IMR-90 (cell line): ENCODE data around the gene PNRC2. TPM values are rescaled to one million over a fixed set of nuclear protein-coding genes. Genes with fewer than 3 reads are reported as not detected.

Source experiments
- ATAC-seq: fragments of 200-7000 bp; cut with Tn5 transposase; 2 replicates; pipeline ENCODE4 v1.9.1; 2020; ENCODE audit warnings: low read depth, mild to moderate bottlenecking, moderate library complexity
- BruUV-seq: library from RNA; stranded (reverse); fragments of 400-500 nt; replicated peaks from 2 replicates; lab custom pipeline; 2021; lab: Mats Ljungman, UMichigan
- CTCF ChIA-PET: fragments of 300-600 bp; formaldehyde crosslinking; extraction: SDS; loops from one replicate; lab custom pipeline; 2021; ENCODE audit warnings: antibody characterized with exemption; lab: Yijun Ruan, JAX
- POLR2A ChIA-PET: fragments of 300-600 bp; sonication (Branson Sonifier 250); formaldehyde crosslinking; loops from one replicate; lab custom pipeline; 2022; ENCODE audit warnings: antibody characterized with exemption; ENCODE audit not compliant: unreplicated experiment; lab: Charles Lee
- DNase-seq: peaks from one replicate; pipeline ENCODE4 v3.0.0; 2013
- H2AFZ ChIP-seq: replicated peaks from 2 replicates; pipeline ENCODE3; 2013; ENCODE audit warnings: low read length, mild to moderate bottlenecking; ENCODE audit not compliant: poor library complexity
- H2AK5ac ChIP-seq: 2 replicates; pipeline ENCODE4 v1.6.1; 2013; ENCODE audit warnings: low read depth, low read length, inconsistent platforms
- H2AK9ac ChIP-seq: replicated peaks from 2 replicates; pipeline ENCODE3; 2013; ENCODE audit warnings: mild to moderate bottlenecking, low read depth, low read length, moderate library complexity; ENCODE audit not compliant: poor library complexity
- H2BK120ac ChIP-seq: 2 replicates; pipeline ENCODE4 v1.6.1; 2013; ENCODE audit warnings: low read depth, low read length, inconsistent platforms
- H2BK15ac ChIP-seq: 3 replicates; pipeline ENCODE4 v1.6.1; 2013; ENCODE audit warnings: low read depth, low read length, inconsistent platforms
- H2BK20ac ChIP-seq: 2 replicates; pipeline ENCODE4 v1.6.1; 2013; ENCODE audit warnings: low read depth, mild to moderate bottlenecking, inconsistent platforms, low read length, moderate library complexity
- H2BK5ac ChIP-seq: 2 replicates; pipeline ENCODE4 v1.6.1; 2013; ENCODE audit warnings: mild to moderate bottlenecking, low read depth, low read length, inconsistent platforms; ENCODE audit not compliant: poor library complexity, severe bottlenecking
- H3K14ac ChIP-seq: replicated peaks from 2 replicates; pipeline ENCODE4 v1.6.1; 2013; ENCODE audit warnings: low read depth, low read length, inconsistent platforms
- H3K18ac ChIP-seq: 2 replicates; pipeline ENCODE4 v1.6.1; 2013; ENCODE audit warnings: low read depth, low read length, control low read depth
- H3K23ac ChIP-seq: 2 replicates; pipeline ENCODE4 v1.6.1; 2013; ENCODE audit warnings: low read depth, low read length, inconsistent platforms
- H3K27ac ChIP-seq: 2 replicates; pipeline ENCODE4 v1.5.1; 2013; ENCODE audit warnings: mild to moderate bottlenecking, control low read depth, low read length; ENCODE audit not compliant: insufficient read depth
- H3K27me3 ChIP-seq: 2 replicates; pipeline ENCODE4 v1.6.1; 2013; ENCODE audit warnings: low read length; ENCODE audit not compliant: control insufficient read depth, insufficient read depth
- H3K36me3 ChIP-seq: 2 replicates; pipeline ENCODE4 v1.6.1; 2013; ENCODE audit warnings: low read length, mixed read lengths; ENCODE audit not compliant: control insufficient read depth, insufficient read depth
- H3K4ac ChIP-seq: 2 replicates; pipeline ENCODE4 v1.6.1; 2013; ENCODE audit warnings: low read depth, low read length, inconsistent platforms
- H3K4me1 ChIP-seq: 2 replicates; pipeline ENCODE4 v1.6.1; 2013; ENCODE audit warnings: low read length, mixed read lengths; ENCODE audit not compliant: control insufficient read depth, insufficient read depth
- H3K4me2 ChIP-seq: 2 replicates; pipeline ENCODE4 v1.6.1; 2013; ENCODE audit warnings: low read depth, mild to moderate bottlenecking, control low read depth, low read length, moderate library complexity
- H3K4me3 ChIP-seq: 2 replicates; pipeline ENCODE4 v1.5.1; 2013; ENCODE audit warnings: low read depth, mild to moderate bottlenecking, control low read depth, low read length, moderate library complexity; ENCODE audit not compliant: insufficient read depth
- H3K56ac ChIP-seq: 2 replicates; pipeline ENCODE4 v1.6.1; 2013; ENCODE audit warnings: low read length, inconsistent platforms; ENCODE audit not compliant: insufficient read depth; ENCODE audit errors: extremely low read depth
- H3K79me1 ChIP-seq, 2 experiments: 2 replicates each; pipeline ENCODE4 v1.6.1; 2013; ENCODE audit warnings: low read length in 2 of 2, inconsistent platforms in 1 of 2, low read depth in 1 of 2
- H3K9ac ChIP-seq: 2 replicates; pipeline ENCODE4 v1.6.1; 2013; ENCODE audit warnings: low read depth, low read length, control low read depth
- H3K9me1 ChIP-seq: 2 replicates; pipeline ENCODE4 v1.6.1; 2013; ENCODE audit warnings: low read length, inconsistent platforms; ENCODE audit not compliant: insufficient read depth
- H3K9me3 ChIP-seq: 2 replicates; pipeline ENCODE4 v1.6.1; 2013; ENCODE audit warnings: low read length; ENCODE audit not compliant: control insufficient read depth, insufficient read depth
- H4K20me1 ChIP-seq: 2 replicates; pipeline ENCODE4 v1.6.1; 2013; ENCODE audit warnings: low read length, inconsistent platforms; ENCODE audit not compliant: insufficient read depth
- H4K5ac ChIP-seq: 2 replicates; pipeline ENCODE4 v1.6.1; 2013; ENCODE audit warnings: mild to moderate bottlenecking, low read depth, low read length, control low read depth
- H4K8ac ChIP-seq, 2 experiments: 2 replicates each; pipeline ENCODE4 v1.6.1; 2013; ENCODE audit warnings: low read depth in 2 of 2, low read length in 2 of 2, control low read depth in 1 of 2, inconsistent platforms in 1 of 2
- H4K91ac ChIP-seq: 2 replicates; pipeline ENCODE4 v1.6.1; 2013; ENCODE audit warnings: low read depth, low read length, inconsistent platforms; ENCODE audit not compliant: insufficient read depth
- BHLHE40 ChIP-seq: fragments of 150-350 bp; IDR thresholded peaks from 2 replicates; pipeline ENCODE4 v1.6.1; 2016; ENCODE audit warnings: mild to moderate bottlenecking, low read depth, low read length
- CEBPB ChIP-seq: IDR thresholded peaks from 2 replicates; pipeline ENCODE4 v1.6.1; 2012; ENCODE audit warnings: low read depth, low read length, improper control_type of control experiment
- CHD1 ChIP-seq: IDR thresholded peaks from 2 replicates; pipeline ENCODE4 v1.6.1; 2012; ENCODE audit warnings: low read depth, low read length, improper control_type of control experiment
- CTCF ChIP-seq: conservative IDR thresholded peaks from 2 replicates; pipeline ENCODE4 v1.5.1; 2012; ENCODE audit warnings: mild to moderate bottlenecking, low read depth, low read length, improper control_type of control experiment
- ELK1 ChIP-seq: fragments of 150-350 bp; IDR thresholded peaks from 2 replicates; pipeline ENCODE4 v1.6.1; 2016; ENCODE audit warnings: low read depth, mild to moderate bottlenecking, low read length, moderate library complexity, borderline replicate concordance
- FOS ChIP-seq: fragments of 150-350 bp; IDR thresholded peaks from 2 replicates; pipeline ENCODE4 v1.6.1; 2016; ENCODE audit warnings: low read depth, low read length
- MAFK ChIP-seq: IDR thresholded peaks from 2 replicates; pipeline ENCODE4 v1.6.1; 2012; ENCODE audit warnings: low read depth, low read length, improper control_type of control experiment
- MAZ ChIP-seq: IDR thresholded peaks from 2 replicates; pipeline ENCODE4 v1.6.1; 2012; ENCODE audit warnings: low read depth, mild to moderate bottlenecking, low read length, improper control_type of control experiment, moderate library complexity, borderline replicate concordance
- MXI1 ChIP-seq: IDR thresholded peaks from 2 replicates; pipeline ENCODE4 v1.6.1; 2012; ENCODE audit warnings: low read depth, mild to moderate bottlenecking, low read length, moderate library complexity, borderline replicate concordance
- NFE2L2 ChIP-seq: fragments of 150-350 bp; IDR thresholded peaks from 2 replicates; pipeline ENCODE4 v1.6.1; 2016; ENCODE audit warnings: low read depth, mild to moderate bottlenecking, low read length
- POLR2A ChIP-seq: IDR thresholded peaks from 2 replicates; pipeline ENCODE4 v1.6.1; 2012; ENCODE audit warnings: mild to moderate bottlenecking, low read depth, low read length
- RAD21 ChIP-seq: IDR thresholded peaks from 2 replicates; pipeline ENCODE4 v1.6.1; 2012; ENCODE audit warnings: low read length, improper control_type of control experiment
- RCOR1 ChIP-seq: IDR thresholded peaks from 2 replicates; pipeline ENCODE4 v1.6.1; 2012; ENCODE audit warnings: mild to moderate bottlenecking, low read length, improper control_type of control experiment; ENCODE audit not compliant: insufficient replicate concordance
- RFX5 ChIP-seq: IDR thresholded peaks from 2 replicates; pipeline ENCODE4 v1.8.0; 2012; ENCODE audit warnings: low read depth, mild to moderate bottlenecking, low read length, moderate library complexity
- SMC3 ChIP-seq: fragments of 150-350 bp; IDR thresholded peaks from 2 replicates; pipeline ENCODE4 v1.6.1; 2016; ENCODE audit warnings: low read depth, mild to moderate bottlenecking, antibody characterized with exemption, low read length, moderate library complexity
- USF2 ChIP-seq: fragments of 150-350 bp; IDR thresholded peaks from 2 replicates; pipeline ENCODE4 v1.6.1; 2017; ENCODE audit warnings: mild to moderate bottlenecking, antibody characterized with exemption, low read length, low read depth
- WGBS, 2 experiments: methylation state at CpG; one replicate each; pipeline versions ENCODE4 v1.1.5 to v1.1.7; 2013; ENCODE audit warnings: missing lambda C conversion rate in 2 of 2; ENCODE audit not compliant: insufficient read length in 1 of 2; ENCODE audit errors: extremely low coverage in 2 of 2; 5-methylcytosine and 5-hydroxymethylcytosine counted together
- dilution Hi-C: fragments of 300-500 bp; cut with HindIII; formaldehyde crosslinking; loops from one replicate; pipeline ENCODE4 v1.14.3; 2018; ENCODE audit warnings: low sequenced_read_pairs; ENCODE audit not compliant: unreplicated experiment
- in situ Hi-C: fragments of 300-500 bp; cut with MboI; formaldehyde crosslinking; loops from 3 replicates; pipeline ENCODE4 v1.14.3; 2019; ENCODE audit warnings: low sequenced_read_pairs, inconsistent platforms, mixed read lengths
- intact Hi-C: fragments of 100-400 bp; cut with micrococcal nuclease; formaldehyde crosslinking; loops from 2 replicates; pipeline ENCODE4 v1.10.0; 2022
- polyA plus RNA-seq, 3 experiments: library from polyadenylated mRNA; depleted of rRNA; stranded (reverse); fragments of >200 nt; gene quantifications; 2 replicates each; pipeline ENCODE4 v1.2.3, GENCODE V29; 2012; ENCODE audit warnings: low replicate concordance in 1 of 3
- total RNA-seq: library from RNA; depleted of rRNA; stranded (reverse); fragments of >200 nt; gene quantifications from 2 replicates; pipeline ENCODE4 v1.2.3, GENCODE V29; 2012

PNRC2 gene
- total and polyA plus RNA-seq, 2 of the 4 experiments (the other 2 are of a cell fraction), result 50.6 to 76.0 TPM

- WGBS, 2 experiments, result 92% methylated on average over 2 of the region's 5 CpGs; no CpG with 5 or more reads in 1 of the 2 experiments
- no peak overlapping the region for H3K4ac ChIP-seq
- intact Hi-C loops, result no loop called here
- H3K56ac ChIP-seq, result no peak overlapping the region
- H3K9me3 ChIP-seq, result no peaks in the 10 kb centered on the region
- TF ChIP-seq CHD1, result no peak
- TF ChIP-seq ELK1, result no peak
- TF ChIP-seq CEBPB, result no peak
- TF ChIP-seq RCOR1, result no peak
- no peak for TF ChIP-seq CTCF
- no peak for TF ChIP-seq BHLHE40
- no peak for TF ChIP-seq MXI1
- TF ChIP-seq RFX5, result no peak
- no peak for TF ChIP-seq SMC3
- no peak for TF ChIP-seq USF2
- no peak for TF ChIP-seq FOS
- TF ChIP-seq RAD21, result no peak
- no peak for TF ChIP-seq MAFK
- TF ChIP-seq POLR2A, result no peak
- TF ChIP-seq NFE2L2, result no peak
- TF ChIP-seq MAZ, result no peak
- H3K4me3 ChIP-seq, result no peak overlapping the region
- ATAC-seq (no peak), DNase-seq (no peak)
- H4K91ac ChIP-seq, result no peak overlapping the region
- no peaks in the 10 kb centered on the region for H3K27me3 ChIP-seq
- H3K4me1 ChIP-seq, result peaks cover 7% of the 10 kb centered on the region
- ChIA-PET CTCF (interaction anchor here (0.6 to 1.4 kb wide), 2 partner anchors 24 to 27 kb away, joined by 4 read pairs; no protein-coding TSS in a partner anchor), POLR2A (interaction anchor here (0.7 kb wide), 1 partner anchor 19 kb away, joined by 5 read pairs; no protein-coding TSS in a partner anchor)
- H4K5ac ChIP-seq, result no peak overlapping the region
- H2BK120ac ChIP-seq, result no peak overlapping the region
- dilution Hi-C loops, result no loop called here
- BruUV-seq, result no TSS peak
- H2AK5ac ChIP-seq, result no peak overlapping the region
- no peak overlapping the region for H2BK15ac ChIP-seq
- no peak overlapping the region for H2AFZ ChIP-seq
- no peak overlapping the region for H3K23ac ChIP-seq
- H4K8ac ChIP-seq, result no peak overlapping the region
- H2BK20ac ChIP-seq, result no peak overlapping the region
- H2AK9ac ChIP-seq, result no peak overlapping the region
- in situ Hi-C loops, result no loop called here
- no peak overlapping the region; the same call in 1 of the 2 replicates for H3K18ac ChIP-seq
- H3K36me3 ChIP-seq, result no peaks in the 10 kb centered on the region
- peaks cover 7% of the 10 kb centered on the region for H3K9me1 ChIP-seq
- H3K4me2 ChIP-seq, result no peak overlapping the region
- no peak overlapping the region for H3K27ac ChIP-seq
- H3K14ac ChIP-seq, result no peak overlapping the region
- H4K20me1 ChIP-seq, result no peaks in the 10 kb centered on the region
- no peak overlapping the region for H3K9ac ChIP-seq
- H2BK5ac ChIP-seq, result no peak overlapping the region
- H3K79me1 ChIP-seq, result no peaks in the 10 kb centered on the region
These were observed 44.5 kb downstream of the PNRC2 start for GRCh38 chr1:24004132-24004531.
